Measurements from ENCODE around the gene ANKRD23. TPM values are rescaled to one million over a fixed set of nuclear protein-coding genes. Genes with fewer than 3 reads are reported as not detected.
"Not testable (repeated sequence)": the region's sequence is repeated elsewhere in the genome, so short reads cannot be mapped to it uniquely, and the experiment has no call there.

The ANKRD23 gene
- total RNA-seq (2014; rRNA removed; shearing (Covaris generic); ENCODE audit: low replicate concordance), result 1.7 and 8.3 TPM in 2 replicates

GRCh38 chr2:96843538-96844268, at the start of gene ANKRD23:
Gene ANKRD23 (minus strand): TSS chr2:96844021. CDS start chr2:96843992, 29 bp downstream.
- H3K4me3 ChIP-seq, result no peak within 1 kb of the TSS
- H3K36me3 ChIP-seq, result peaks cover 9% of the 10 kb centered on the region; the same call in 1 of the 2 replicates
- H3K27me3 ChIP-seq, result no peaks in the 10 kb centered on the region
- no peaks in the 10 kb centered on the region for H3K9me3 ChIP-seq
- DNase-seq, result no peak

DNA sequence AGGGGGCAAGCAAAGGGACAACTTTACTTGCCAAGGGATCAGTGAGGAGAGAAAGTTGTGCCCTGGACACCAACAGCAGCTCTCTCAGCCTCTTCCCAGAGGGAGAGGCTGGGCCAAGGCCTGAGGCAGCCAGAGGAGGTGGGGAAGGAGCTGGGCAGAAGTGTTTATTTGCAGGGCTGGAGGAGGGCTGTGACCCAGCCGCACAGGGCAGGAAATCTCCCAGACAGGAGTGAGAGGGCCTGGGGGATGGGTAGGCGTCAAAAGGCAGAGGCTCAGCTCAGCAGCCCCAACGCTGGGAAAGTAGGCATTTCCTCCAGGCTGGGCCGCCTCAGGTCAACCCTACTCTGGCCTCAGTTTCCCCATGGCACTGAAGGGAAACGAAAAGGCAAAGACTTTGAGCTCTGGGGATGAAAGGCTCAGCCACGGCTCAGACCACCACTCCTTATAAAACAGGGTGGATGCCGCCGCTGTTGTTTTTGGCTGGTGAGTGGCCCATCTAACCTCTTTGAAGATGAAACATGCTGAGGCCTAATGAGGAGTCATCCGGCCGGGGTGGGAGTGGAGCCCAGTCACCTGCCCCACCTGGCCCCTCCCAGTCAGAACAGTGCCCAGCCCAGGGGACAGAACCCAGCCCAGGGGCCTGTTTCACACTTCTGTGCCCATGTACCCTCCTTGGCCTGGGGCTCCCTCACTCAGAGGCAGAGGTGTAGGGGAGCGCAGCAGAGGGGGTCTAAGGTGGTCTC, 47.9 kb upstream of the ANKRD23 start:
- no peaks in the 10 kb centered on the region for H3K27me3 ChIP-seq
- no peak overlapping the region for H3K4me3 ChIP-seq
- H3K9me3 ChIP-seq, result no peaks in the 10 kb centered on the region
- peak; percentile 49 for DNase-seq
- H3K36me3 ChIP-seq, result no peaks in the 10 kb centered on the region

DNA sequence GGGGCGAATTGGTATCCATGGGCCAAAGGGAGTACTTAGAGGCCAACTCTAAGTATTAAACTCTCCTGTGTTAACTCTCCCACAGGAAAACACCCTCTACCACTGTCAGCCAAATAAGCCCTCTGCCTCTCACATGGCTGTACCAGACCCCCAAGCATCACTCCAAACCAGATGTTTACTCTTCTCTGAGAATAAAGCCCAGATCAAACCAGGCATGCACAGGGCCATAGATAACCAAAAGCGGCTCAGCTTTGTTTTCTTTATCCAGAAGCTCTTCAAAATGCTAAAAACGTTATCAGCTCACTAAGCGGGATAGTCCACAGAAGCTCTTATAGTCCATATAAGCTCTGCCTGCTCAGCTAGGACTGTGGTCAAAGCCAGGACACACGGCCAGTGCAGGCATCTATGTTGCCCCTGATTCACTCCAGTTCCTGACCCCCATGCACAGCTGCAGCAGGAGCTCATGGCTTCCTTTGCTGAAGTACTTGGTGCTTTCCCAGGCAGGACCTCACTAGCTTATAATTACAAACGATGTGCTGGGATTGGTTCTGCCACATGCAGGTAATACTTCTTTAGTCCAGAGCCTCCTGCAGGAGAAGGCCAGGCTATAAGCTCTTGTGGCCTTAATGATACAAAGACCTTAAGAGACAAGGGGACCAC, 47.0 kb upstream of the ANKRD23 start:
- Histone ChIP-seq H3K27me3 (no peaks in the 10 kb centered on the region), H3K4me3 (no peak overlapping the region), H3K9me3 (no peaks in the 10 kb centered on the region), H3K36me3 (no peaks in the 10 kb centered on the region)
- DNase-seq, result no peak

DNA sequence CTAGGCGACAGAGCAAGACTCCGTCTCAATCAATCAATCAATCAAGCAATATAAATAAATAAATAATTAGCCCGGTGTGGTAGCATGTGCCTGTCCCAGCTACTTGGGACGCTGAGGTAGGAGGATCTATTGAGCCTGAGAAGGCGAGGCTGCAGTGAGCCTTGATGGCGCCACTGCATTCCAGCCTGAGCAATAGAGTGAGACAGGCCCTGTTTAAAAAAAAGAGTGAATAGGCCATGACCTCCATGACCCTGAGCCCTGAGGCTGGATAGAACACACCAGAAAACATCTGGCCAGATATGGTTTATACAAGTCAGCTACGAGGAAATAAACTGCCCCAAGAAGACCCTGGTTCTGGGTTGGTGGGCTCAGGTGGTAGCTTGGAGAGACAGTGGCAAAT, 46.4 kb upstream of the ANKRD23 start:
- Histone ChIP-seq H3K27me3 (no peaks in the 10 kb centered on the region), H3K36me3 (no peaks in the 10 kb centered on the region), H3K4me3 (no peak overlapping the region), H3K9me3 (no peaks in the 10 kb centered on the region)
- no peak for DNase-seq

GRCh38 chr2:96889502-96889901, 45.7 kb upstream of the ANKRD23 start:
- not testable (repeated sequence) for H3K36me3 ChIP-seq, H3K9me3 ChIP-seq, DNase-seq, H3K4me3 ChIP-seq, H3K27me3 ChIP-seq

- Histone ChIP-seq H3K36me3 (no peaks in the 10 kb centered on the region), H3K27me3 (no peaks in the 10 kb centered on the region), H3K9me3 (no peaks in the 10 kb centered on the region), H3K4me3 (no peak overlapping the region)
- DNase-seq, result no peak
These were observed 44.5 kb upstream of the ANKRD23 start for GRCh38 chr2:96888072-96889011.

DNA sequence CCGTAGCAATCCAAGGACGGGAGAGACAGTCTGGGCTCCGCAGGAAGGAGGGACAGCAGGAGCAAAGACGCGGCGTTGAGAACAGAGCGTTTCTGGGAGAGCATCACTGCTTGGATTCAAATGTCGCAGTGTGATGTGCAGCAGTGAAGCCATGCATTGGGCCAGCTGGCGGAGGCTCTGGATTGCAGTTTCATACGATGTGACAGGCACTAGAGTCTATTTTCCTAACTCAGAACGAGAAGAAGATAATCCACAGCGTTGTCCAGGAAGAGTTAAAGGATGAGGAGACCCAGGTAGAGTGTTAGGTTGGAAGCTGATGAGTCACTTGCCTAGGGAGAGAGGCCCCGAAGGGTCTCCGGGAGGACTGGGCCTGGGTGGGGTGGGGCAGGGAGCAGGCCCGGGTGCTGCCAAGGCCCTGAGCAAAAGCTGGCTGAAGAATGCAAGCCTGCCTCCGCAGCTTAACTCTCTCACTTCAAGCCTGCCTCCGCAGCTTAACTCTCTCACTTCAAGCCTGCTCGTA, 43.7 kb upstream of the ANKRD23 start:
- no peaks in the 10 kb centered on the region for H3K36me3 ChIP-seq
- H3K9me3 ChIP-seq, result no peaks in the 10 kb centered on the region
- H3K27me3 ChIP-seq, result no peaks in the 10 kb centered on the region
- no peak for DNase-seq
- H3K4me3 ChIP-seq, result no peak overlapping the region

DNA sequence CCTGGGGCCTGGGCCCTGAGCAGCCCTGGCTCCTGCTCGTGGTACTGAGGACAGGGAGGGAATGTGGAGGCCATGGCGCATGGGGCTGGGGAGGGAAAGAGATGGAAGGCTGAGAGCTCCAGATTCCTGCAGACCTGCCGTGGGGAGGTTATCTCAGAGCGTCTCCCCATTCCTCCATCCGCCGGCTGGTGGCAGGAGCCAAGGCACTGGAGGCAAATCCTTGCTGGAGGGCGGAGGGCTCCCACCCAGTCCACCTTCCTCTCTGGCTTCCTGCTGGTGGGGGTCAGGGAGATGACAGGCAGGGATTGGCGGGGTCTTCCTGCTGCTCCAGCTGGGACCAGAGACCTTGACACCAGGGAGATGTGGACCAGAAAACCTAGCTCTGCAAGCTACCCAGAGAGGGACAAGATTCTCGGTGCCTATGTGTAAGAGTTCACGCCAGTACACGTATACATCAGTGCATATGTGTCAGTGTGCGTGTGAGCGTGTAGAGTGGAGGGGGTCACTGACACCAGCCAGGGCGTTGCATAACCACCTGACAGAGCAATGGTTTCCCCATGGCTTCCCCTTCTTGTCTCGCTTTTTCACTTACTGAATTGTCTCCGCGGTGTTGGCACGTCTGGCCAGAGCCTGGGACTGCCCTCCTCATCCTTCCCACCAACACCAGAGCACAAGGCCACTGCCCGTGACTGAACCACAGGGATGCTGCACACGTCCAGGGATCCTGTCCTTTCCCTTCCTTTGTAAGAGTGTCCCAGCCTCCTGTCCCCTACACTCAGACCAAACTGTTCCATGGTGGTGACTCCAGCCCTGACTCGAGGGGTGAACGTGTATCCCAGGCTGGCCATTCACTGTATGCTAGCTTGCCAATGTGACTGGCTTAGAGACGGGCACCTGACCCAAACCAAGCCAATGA, 41.9 kb upstream of the ANKRD23 start:
- H3K4me3 ChIP-seq, result no peak overlapping the region
- H3K36me3 ChIP-seq, result no peaks in the 10 kb centered on the region
- no peak for DNase-seq
- no peaks in the 10 kb centered on the region for H3K27me3 ChIP-seq
- no peaks in the 10 kb centered on the region for H3K9me3 ChIP-seq

DNA sequence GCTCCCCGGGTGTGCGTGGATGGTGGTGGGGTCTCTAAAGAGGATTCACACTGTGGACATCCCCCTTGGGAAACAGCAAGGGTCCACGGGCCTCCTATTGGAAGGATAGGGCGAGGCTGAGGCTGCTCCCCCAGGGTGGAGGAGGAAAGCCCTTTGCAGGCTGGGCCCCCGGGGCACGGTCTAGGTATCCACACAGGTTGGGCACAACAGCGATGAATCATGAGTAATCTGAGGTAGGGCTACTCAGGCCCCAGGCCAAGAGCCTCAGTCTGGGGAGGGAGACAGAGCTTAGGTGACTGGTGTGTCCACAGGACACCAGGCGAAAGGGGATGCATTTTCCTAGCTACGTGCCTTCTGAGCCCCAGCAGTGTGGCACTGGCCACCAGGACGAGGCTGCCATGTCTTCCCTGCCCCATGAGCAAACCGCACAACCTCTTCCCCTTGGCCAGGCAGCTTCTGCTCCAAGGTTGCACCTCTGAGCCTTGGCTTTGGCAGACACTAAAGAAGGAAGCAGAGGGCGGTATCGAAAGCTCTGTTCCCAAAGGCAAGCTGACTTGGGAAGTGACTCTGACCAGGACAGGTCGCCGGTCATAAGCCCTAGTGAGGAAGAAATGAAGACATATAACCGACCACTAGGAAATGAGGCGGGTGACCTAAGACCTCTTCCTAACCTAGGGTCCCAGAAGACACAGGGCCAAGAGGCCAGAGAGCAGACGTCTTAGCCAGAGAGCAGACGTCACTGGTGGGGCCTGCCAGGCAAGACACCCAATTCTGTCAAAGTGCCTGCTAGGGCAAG, 40.7 kb upstream of the ANKRD23 start:
- Histone ChIP-seq H3K27me3 (no peaks in the 10 kb centered on the region), H3K9me3 (no peaks in the 10 kb centered on the region), H3K36me3 (no peaks in the 10 kb centered on the region), H3K4me3 (no peak overlapping the region)
- no peak for DNase-seq

DNA sequence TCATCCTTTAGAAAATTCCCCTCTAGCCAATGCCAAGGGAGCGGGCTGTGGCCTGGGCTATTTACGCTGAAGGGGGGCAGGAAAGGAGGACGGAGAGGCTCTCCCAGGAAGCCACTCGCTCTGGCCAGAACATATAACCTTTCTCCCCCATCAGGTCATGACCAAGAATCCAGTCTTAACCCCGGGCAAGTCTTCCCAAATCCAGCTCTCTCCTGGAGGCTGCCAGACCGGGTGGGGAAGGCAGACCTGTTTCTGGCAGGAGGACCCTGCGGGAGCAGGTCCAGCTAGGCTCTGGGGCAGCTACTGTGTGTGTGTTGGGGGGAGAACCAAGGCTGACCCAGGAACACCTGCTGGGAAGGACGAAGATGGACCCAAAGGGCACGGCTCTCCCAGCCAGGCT, 39.5 kb upstream of the ANKRD23 start:
- H3K36me3 ChIP-seq, result no peaks in the 10 kb centered on the region

GRCh38 chr2:96882906-96883305, 39.1 kb upstream of the ANKRD23 start:
- Histone ChIP-seq H3K27me3 (no peaks in the 10 kb centered on the region), H3K4me3 (no peak overlapping the region), H3K36me3 (no peaks in the 10 kb centered on the region), H3K9me3 (no peaks in the 10 kb centered on the region)
- DNase-seq, result no peak

More for the DNA sequence above, 39.5 kb upstream of the ANKRD23 start:
- H3K4me3 ChIP-seq, result no peak overlapping the region
- no peak for DNase-seq
- no peaks in the 10 kb centered on the region for H3K27me3 ChIP-seq
- no peaks in the 10 kb centered on the region for H3K9me3 ChIP-seq

GRCh38 chr2:96882230-96882629, 38.4 kb upstream of the ANKRD23 start:
- Histone ChIP-seq H3K4me3 (no peak overlapping the region), H3K27me3 (no peaks in the 10 kb centered on the region), H3K36me3 (no peaks in the 10 kb centered on the region), H3K9me3 (no peaks in the 10 kb centered on the region)
- no peak for DNase-seq

GRCh38 chr2:96881349-96882195, 37.8 kb upstream of the ANKRD23 start:
- H3K27me3 ChIP-seq, result no peaks in the 10 kb centered on the region
- H3K36me3 ChIP-seq, result no peaks in the 10 kb centered on the region
- no peaks in the 10 kb centered on the region for H3K9me3 ChIP-seq
- no peak for DNase-seq
- H3K4me3 ChIP-seq, result no peak overlapping the region

GRCh38 chr2:96880891-96881273, 37.1 kb upstream of the ANKRD23 start:
- H3K27me3 ChIP-seq, result no peaks in the 10 kb centered on the region
- no peaks in the 10 kb centered on the region for H3K36me3 ChIP-seq
- no peak overlapping the region for H3K4me3 ChIP-seq
- H3K9me3 ChIP-seq, result no peaks in the 10 kb centered on the region
- DNase-seq, result no peak
